WI38 (cell line): ENCODE measurements around the gene TMEM72.

Experiments used
- H3K4me3 ChIP-seq: 2 replicates; pipeline ENCODE4 v1.5.1; 2011; ENCODE audit warnings: low read depth, mild to moderate bottlenecking, control low read depth, low read length
- TF ChIP-seq, protein P1 (sequence below): IDR thresholded peaks from 2 replicates; pipeline ENCODE4 v1.5.1; 2012; ENCODE audit warnings: low read depth, mild to moderate bottlenecking, control low read depth, low read length

The TMEM72 gene

GRCh38 chr10:44911081-44911540 is at the start of gene TMEM72:
Gene TMEM72, plus strand, starts transcription at chr10:44911337. Its CDS starts 176 bp downstream, at chr10:44911513.
- TF ChIP-seq, protein P1, sequence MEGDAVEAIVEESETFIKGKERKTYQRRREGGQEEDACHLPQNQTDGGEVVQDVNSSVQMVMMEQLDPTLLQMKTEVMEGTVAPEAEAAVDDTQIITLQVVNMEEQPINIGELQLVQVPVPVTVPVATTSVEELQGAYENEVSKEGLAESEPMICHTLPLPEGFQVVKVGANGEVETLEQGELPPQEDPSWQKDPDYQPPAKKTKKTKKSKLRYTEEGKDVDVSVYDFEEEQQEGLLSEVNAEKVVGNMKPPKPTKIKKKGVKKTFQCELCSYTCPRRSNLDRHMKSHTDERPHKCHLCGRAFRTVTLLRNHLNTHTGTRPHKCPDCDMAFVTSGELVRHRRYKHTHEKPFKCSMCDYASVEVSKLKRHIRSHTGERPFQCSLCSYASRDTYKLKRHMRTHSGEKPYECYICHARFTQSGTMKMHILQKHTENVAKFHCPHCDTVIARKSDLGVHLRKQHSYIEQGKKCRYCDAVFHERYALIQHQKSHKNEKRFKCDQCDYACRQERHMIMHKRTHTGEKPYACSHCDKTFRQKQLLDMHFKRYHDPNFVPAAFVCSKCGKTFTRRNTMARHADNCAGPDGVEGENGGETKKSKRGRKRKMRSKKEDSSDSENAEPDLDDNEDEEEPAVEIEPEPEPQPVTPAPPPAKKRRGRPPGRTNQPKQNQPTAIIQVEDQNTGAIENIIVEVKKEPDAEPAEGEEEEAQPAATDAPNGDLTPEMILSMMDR, result no peak
- no peak within 1 kb of the TSS for H3K4me3 ChIP-seq

GRCh38 chr10:44862006-44862751 is 49.0 kb upstream of the TMEM72 start:
- TF ChIP-seq, protein P1, result no peak
- no peak overlapping the region for H3K4me3 ChIP-seq

DNA sequence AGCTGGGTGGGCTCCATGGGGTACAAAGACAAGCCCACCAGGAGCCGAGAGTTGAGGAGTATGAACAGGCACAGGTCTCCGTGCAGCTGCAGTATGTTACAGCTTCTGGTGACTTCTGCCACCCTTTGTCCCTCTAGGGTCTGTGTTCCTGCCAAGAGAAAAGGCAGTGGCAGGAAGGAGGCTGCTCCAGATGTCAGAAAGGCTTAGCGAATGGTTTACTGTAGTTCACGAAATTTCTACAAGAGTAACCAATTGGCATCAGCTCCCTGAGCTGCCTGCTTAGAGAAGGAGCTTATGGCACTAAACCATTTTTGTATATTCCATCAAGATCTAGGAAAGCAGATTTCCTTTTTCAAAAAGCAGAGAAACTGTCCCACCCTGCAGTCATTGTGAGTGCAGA is 48.2 kb upstream of the TMEM72 start:
- TF ChIP-seq, protein P1, result no peak
- no peak overlapping the region for H3K4me3 ChIP-seq

- H3K4me3 ChIP-seq, result no peak overlapping the region
- TF ChIP-seq, protein P1, result no peak
These were observed 47.6 kb upstream of the TMEM72 start for GRCh38 chr10:44863344-44864047.

- peak overlapping the region; percentile 70 for H3K4me3 ChIP-seq
- TF ChIP-seq, protein P1, result no peak
These were observed 47.1 kb upstream of the TMEM72 start for GRCh38 chr10:44864051-44864450.

DNA sequence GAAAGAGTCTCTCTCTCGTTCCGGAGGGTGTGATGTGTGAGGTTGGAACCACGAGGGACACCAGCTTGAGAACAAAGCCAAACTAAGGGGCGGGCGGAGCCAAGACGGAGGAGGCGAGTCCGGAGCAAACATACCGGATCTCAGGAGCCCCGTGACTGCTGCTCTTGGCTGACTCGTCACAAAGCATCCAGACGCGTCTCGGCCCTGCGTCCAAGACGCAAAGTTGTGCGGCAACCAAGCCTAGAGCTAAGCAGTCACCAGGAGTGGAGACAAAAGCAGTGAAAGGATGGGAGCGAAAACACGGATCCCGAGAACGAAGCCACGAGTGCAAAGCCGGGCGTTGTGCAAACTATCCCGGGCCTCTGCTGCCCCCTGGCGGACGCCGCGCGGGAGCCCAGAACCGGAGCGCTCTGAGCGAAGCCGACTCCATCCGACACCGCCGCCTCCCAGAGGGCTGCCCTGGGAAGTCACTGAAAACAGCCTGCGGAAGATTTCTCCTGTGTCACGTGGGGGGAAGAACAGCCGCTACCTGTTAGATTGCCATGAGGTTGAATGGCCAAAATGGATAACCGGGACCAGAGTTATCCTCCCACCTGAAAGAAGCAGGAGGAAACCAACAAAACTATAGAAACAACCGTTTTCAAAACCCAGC is 46.4 kb upstream of the TMEM72 start:
- peak overlapping the region; percentile 70 for H3K4me3 ChIP-seq

More for the DNA sequence above, 46.4 kb upstream of the TMEM72 start:
- TF ChIP-seq, protein P1, result peak; percentile 93
